ENCODE results near the gene TRMT112. TPM values are rescaled to one million over a fixed set of nuclear protein-coding genes. Genes with fewer than 3 reads are reported as not detected.

TRMT112 gene
- total and polyA plus RNA-seq, 2 experiments from 2014 or later, result 210 to 292 TPM

DNA sequence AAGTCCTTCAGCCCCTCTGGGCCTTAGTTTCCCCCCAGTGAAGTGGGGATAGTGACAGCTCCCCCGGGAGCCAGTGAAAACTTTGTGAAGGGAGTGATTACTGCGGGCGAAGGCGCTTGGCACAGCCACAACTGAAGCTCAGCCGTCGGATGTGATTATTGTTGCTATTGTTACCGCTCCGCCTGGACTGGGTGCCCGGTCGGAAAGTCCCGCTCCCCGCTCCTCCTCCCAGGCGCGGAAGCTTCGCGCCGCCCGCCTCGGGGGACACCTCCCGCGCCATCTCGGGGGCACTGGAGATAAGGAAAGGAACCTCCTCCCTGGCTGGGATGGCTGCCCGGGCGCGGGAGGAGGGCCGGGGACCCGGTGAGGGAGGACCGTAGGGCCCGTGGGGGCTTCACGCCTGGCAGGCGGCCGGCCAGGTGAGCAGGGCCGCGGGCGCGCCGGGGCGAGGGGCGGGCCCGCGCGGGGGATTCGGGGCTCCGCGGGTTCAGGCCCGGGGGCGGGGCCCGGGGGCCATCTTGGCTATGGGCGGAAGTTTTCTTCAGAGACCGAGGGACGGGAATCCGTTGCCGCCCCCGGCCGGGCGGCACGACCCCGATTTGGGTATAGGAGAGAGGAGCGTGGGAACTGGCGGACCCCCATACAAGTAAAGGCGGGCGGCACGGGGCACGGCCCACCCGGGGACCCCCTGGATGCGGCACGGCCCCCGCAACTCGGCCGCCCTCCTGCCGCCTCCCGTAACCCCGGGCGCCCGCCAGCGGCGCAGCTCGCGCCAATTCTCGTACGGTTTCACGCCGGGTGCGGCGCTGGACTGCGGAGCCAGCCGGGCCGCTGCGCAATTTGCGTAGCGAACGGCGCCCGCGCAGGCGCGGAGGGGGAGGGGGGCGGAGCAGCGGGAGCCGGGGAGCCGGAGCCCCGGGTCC is 32.1 kb downstream of the TRMT112 start, which contains the start of gene GPR137:
Gene GPR137 (plus strand): TSS at position 887 of the 923 bp plus-strand sequence. CDS start 677 bp downstream, outside the sequence.
- peaks cover 16% of the 10 kb centered on the region for H3K79me2 ChIP-seq
- TF ChIP-seq EZH2phosphoT487 (IDR thresholded peaks at IDR 0.05; ENCODE audit: low read depth, severe bottlenecking, unreplicated experiment), result no peak
- peak within 1 kb of the TSS; percentile 87 for H2AFZ ChIP-seq
- peak within 1 kb of the TSS; percentile 97 for H3K27ac ChIP-seq
- peak within 1 kb of the TSS; percentile 94 for H3K4me2 ChIP-seq
- peaks cover 12% of the 10 kb centered on the region for H3K4me1 ChIP-seq (ENCODE audit: insufficient read depth)
- H3K9me2 ChIP-seq (replicated peaks; ENCODE audit: insufficient read depth), result no peaks in the 10 kb centered on the region
- no peaks in the 10 kb centered on the region for H4K20me1 ChIP-seq (ENCODE audit: insufficient read depth, poor library complexity, severe bottlenecking)
- H3K4me3 ChIP-seq, result peak within 1 kb of the TSS; percentile 84
- H3K9me3 ChIP-seq (ENCODE audit: low read depth), result no peaks in the 10 kb centered on the region
- H3K27me3 ChIP-seq, result peaks cover 7% of the 10 kb centered on the region
- peak; percentile 93 for DNase-seq (ENCODE audit: low spot score)
- no peaks in the 10 kb centered on the region for H3K36me3 ChIP-seq (replicated peaks; ENCODE audit: insufficient read depth, low read depth)
- WGBS (ENCODE audit: low lambda C conversion rate, missing lambda C conversion rate), result 2% methylated on average over 49 of the region's 102 CpGs

DNA sequence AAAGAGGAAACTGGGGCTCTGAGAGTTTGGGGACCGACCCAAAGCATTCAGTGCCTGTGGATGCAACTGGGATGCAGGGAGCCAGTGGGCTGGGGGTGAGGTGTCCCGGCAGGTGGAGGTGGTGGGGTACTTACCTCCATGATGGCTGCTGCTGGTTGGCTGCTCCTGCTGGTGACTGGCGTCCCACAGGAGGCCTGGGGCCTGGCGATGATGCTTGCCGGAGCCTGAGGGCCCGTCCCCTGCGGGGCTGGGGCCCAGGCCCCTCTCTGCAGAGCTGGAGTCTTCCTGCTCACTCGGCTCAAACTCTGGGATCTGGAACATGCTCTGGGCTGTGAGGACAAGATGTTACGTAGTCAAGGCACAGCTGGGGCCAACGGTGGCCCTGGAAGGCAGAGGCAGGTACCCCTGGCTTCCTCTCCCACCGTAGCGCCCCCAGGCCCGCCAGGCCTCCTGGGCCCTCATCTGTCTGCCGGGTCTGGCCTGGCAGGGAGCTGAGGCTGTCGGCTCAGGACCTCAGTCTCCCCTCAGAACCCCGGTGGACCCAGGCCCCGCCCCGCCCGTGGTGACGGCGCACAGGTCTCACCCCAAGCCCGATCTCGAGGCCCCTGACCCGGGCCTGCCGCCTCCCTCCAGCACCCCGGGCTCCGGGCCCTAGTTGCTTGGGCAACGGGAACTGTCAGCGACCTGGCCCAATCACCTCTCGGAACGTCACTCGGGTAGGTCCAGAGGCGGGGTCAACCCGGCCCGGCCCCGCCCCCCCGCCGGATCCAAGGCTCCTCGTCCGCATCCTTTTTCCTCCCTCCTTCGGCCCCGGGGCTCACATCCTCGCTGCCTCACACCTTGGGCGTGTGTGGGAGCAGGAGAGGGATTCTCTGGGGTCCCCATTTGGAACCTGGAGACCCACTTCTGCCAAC is 33.1 kb downstream of the TRMT112 start, which contains the start of gene BAD:
Gene BAD (minus strand): TSS at position 618 of the 914 bp plus-strand sequence. CDS start 297 bp downstream, at position 321.
- peak within 1 kb of the TSS; percentile 97 for H3K27ac ChIP-seq
- H3K79me2 ChIP-seq, result peaks cover 16% of the 10 kb centered on the region
- TF ChIP-seq EZH2 (IDR thresholded peaks at IDR 0.05; ENCODE audit: borderline replicate concordance) (no peak), EZH2phosphoT487 (IDR thresholded peaks at IDR 0.05; ENCODE audit: low read depth, severe bottlenecking, unreplicated experiment) (no peak), CTCF (IDR thresholded peaks at IDR 0.05; ENCODE audit: poor library complexity) (no peak)
- H3K4me3 ChIP-seq, result peak within 1 kb of the TSS; percentile 84
- peak within 1 kb of the TSS; percentile 87 for H2AFZ ChIP-seq
- H3K4me1 ChIP-seq (ENCODE audit: insufficient read depth), result peaks cover 12% of the 10 kb centered on the region
- peak within 1 kb of the TSS; percentile 94 for H3K4me2 ChIP-seq
- peak; percentile 97 for DNase-seq (ENCODE audit: low spot score)
- H3K36me3 ChIP-seq (replicated peaks; ENCODE audit: insufficient read depth, low read depth), result no peaks in the 10 kb centered on the region
- H3K9me3 ChIP-seq (ENCODE audit: low read depth), result no peaks in the 10 kb centered on the region
- no peaks in the 10 kb centered on the region for H3K27me3 ChIP-seq
- 6% methylated on average over 33 of the region's 44 CpGs for WGBS (ENCODE audit: low lambda C conversion rate, missing lambda C conversion rate)
- H4K20me1 ChIP-seq (ENCODE audit: insufficient read depth, poor library complexity, severe bottlenecking), result no peaks in the 10 kb centered on the region
- no peaks in the 10 kb centered on the region for H3K9me2 ChIP-seq (replicated peaks; ENCODE audit: insufficient read depth)

DNA sequence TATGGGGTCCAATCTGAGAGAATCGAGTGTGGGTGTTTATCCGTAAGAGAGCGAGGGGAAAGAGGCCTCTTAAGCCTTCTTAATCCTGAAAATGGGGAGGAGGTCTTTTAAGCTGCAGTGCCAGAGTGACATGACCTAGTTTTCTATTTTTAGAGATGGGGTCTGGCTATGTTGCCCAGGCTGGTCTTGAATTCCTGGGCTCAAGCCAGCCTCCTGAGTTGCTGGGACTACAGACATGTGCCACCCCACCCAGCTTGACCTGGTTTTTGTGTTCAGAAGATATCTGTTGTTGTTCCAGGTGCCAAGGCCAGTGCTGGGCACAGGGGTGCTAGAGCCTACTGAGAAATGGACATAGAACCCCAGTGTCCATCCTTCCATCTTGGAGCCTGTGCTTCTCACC is 34.3 kb downstream of the TRMT112 start:
- Histone ChIP-seq H3K4me1 (ENCODE audit: insufficient read depth) (peaks cover 12% of the 10 kb centered on the region), H4K20me1 (ENCODE audit: insufficient read depth, poor library complexity, severe bottlenecking) (no peaks in the 10 kb centered on the region), H3K4me2 (peak overlapping the region; percentile 94), H3K36me3 (replicated peaks; ENCODE audit: insufficient read depth, low read depth) (no peaks in the 10 kb centered on the region), H3K27ac (no peak overlapping the region), H3K27me3 (no peaks in the 10 kb centered on the region), H2AFZ (no peak overlapping the region), H3K79me2 (peaks cover 16% of the 10 kb centered on the region), H3K9me3 (ENCODE audit: low read depth) (no peaks in the 10 kb centered on the region), H3K4me3 (no peak overlapping the region), H3K9me2 (replicated peaks; ENCODE audit: insufficient read depth) (no peaks in the 10 kb centered on the region)
- DNase-seq (ENCODE audit: low spot score), result no peak
- WGBS (ENCODE audit: low lambda C conversion rate, missing lambda C conversion rate), result 86% methylated on average over 3 of the region's 3 CpGs
- TF ChIP-seq EZH2phosphoT487 (IDR thresholded peaks at IDR 0.05; ENCODE audit: low read depth, severe bottlenecking, unreplicated experiment) (no peak), CTCF (IDR thresholded peaks at IDR 0.05; ENCODE audit: poor library complexity) (no peak), EZH2 (IDR thresholded peaks at IDR 0.05; ENCODE audit: borderline replicate concordance) (no peak)
